Uterus (tissue), 2 donors: Measurements from ENCODE around the gene MFAP4.

ENCODE experiments used
- POLR2A ChIP-seq, 2 donors: fragments of 450-650 bp; IDR thresholded peaks; one replicate each; pipeline ENCODE4 v1.6.1; 2016; ENCODE audit warnings: antibody characterized with exemption in 2 of 2, mild to moderate bottlenecking in 1 of 2, moderate library complexity in 1 of 2
- TF ChIP-seq, protein P1 (sequence below), 4 experiments: fragments of 200-600 bp in 2 of 4; fragments of 450-650 bp in 2 of 4; sonication (generic) in 2 of 4; IDR thresholded peaks; one replicate each; pipeline ENCODE4 v1.5.1; 2016 to 2019; ENCODE audit warnings: antibody characterized with exemption in 4 of 4, mild to moderate bottlenecking in 2 of 4, moderate library complexity in 1 of 4

- TF ChIP-seq, protein P1, sequence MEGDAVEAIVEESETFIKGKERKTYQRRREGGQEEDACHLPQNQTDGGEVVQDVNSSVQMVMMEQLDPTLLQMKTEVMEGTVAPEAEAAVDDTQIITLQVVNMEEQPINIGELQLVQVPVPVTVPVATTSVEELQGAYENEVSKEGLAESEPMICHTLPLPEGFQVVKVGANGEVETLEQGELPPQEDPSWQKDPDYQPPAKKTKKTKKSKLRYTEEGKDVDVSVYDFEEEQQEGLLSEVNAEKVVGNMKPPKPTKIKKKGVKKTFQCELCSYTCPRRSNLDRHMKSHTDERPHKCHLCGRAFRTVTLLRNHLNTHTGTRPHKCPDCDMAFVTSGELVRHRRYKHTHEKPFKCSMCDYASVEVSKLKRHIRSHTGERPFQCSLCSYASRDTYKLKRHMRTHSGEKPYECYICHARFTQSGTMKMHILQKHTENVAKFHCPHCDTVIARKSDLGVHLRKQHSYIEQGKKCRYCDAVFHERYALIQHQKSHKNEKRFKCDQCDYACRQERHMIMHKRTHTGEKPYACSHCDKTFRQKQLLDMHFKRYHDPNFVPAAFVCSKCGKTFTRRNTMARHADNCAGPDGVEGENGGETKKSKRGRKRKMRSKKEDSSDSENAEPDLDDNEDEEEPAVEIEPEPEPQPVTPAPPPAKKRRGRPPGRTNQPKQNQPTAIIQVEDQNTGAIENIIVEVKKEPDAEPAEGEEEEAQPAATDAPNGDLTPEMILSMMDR (IDR thresholded peaks at IDR 0.05), result no peak
- no peak for TF ChIP-seq POLR2A (IDR thresholded peaks at IDR 0.05)
These were observed 5.3 kb upstream of the MFAP4 start for GRCh38 chr17:19392303-19392702.
